ENCODE measurements around the gene TWNK.

TWNK gene

GRCh38 chr10:101011517-101012423 is 24.4 kb downstream of the TWNK start:
- no peak for DNase-seq (ENCODE audit: low spot score)

- peak; percentile 84 for DNase-seq (ENCODE audit: low spot score)
Observed at GRCh38 chr10:101012525-101013364, 25.4 kb downstream of the TWNK start.

- no peak for DNase-seq (ENCODE audit: low spot score)
Observed at GRCh38 chr10:101013365-101013825, 26.1 kb downstream of the TWNK start.

GRCh38 chr10:101014230-101014884 is 27.0 kb downstream of the TWNK start:
- DNase-seq (ENCODE audit: low spot score) = peak; percentile 74

GRCh38 chr10:101014966-101015581 is 27.7 kb downstream of the TWNK start:
- DNase-seq (ENCODE audit: low spot score) = no peak

GRCh38 chr10:101015582-101015973 is 28.2 kb downstream of the TWNK start:
- no peak for DNase-seq (ENCODE audit: low spot score)

GRCh38 chr10:101016814-101017213 is 29.5 kb downstream of the TWNK start:
- DNase-seq (ENCODE audit: low spot score) = no peak

- no peak for DNase-seq (ENCODE audit: low spot score)
Observed at GRCh38 chr10:101018118-101018599, 30.8 kb downstream of the TWNK start.

GRCh38 chr10:101018600-101019439 is 31.5 kb downstream of the TWNK start:
- DNase-seq (ENCODE audit: low spot score) = peak; percentile 58

GRCh38 chr10:101019440-101019703 is 32.0 kb downstream of the TWNK start:
- DNase-seq (ENCODE audit: low spot score) = no peak

GRCh38 chr10:101020427-101021075 is 33.2 kb downstream of the TWNK start:
- DNase-seq (ENCODE audit: low spot score) = no peak

- DNase-seq (ENCODE audit: low spot score) = no peak
Observed at GRCh38 chr10:101021239-101021638, 33.9 kb downstream of the TWNK start.

- no peak for DNase-seq (ENCODE audit: low spot score)
Observed at GRCh38 chr10:101021692-101022251, 34.4 kb downstream of the TWNK start.

GRCh38 chr10:101022967-101023705 is 35.8 kb downstream of the TWNK start:
- no peak for DNase-seq (ENCODE audit: low spot score)

- DNase-seq (ENCODE audit: low spot score) = no peak
Observed at GRCh38 chr10:101027106-101027720, 39.9 kb downstream of the TWNK start.

- no peak for DNase-seq (ENCODE audit: low spot score)
Observed at GRCh38 chr10:101028446-101029337, 41.3 kb downstream of the TWNK start.

- no peak for DNase-seq (ENCODE audit: low spot score)
Observed at GRCh38 chr10:101029520-101030295, 42.4 kb downstream of the TWNK start.
